Neuronal stem cell (in vitro differentiated cells): ENCODE results near the gene CNTRL.

ENCODE experiments used
- DNase-seq: peaks from one replicate; pipeline ENCODE4 v3.0.0-alpha.2; 2013; ENCODE audit warnings: low spot score
- H2AFZ ChIP-seq: one replicate; pipeline ENCODE4 v1.6.1; 2013; ENCODE audit warnings: mild to moderate bottlenecking, low read length, inconsistent platforms
- H2AK5ac ChIP-seq: 2 replicates; pipeline ENCODE4 v1.6.1; 2013; ENCODE audit warnings: low read depth, mild to moderate bottlenecking, inconsistent platforms, low read length, moderate library complexity, mixed read lengths
- H2BK120ac ChIP-seq: 2 replicates; pipeline ENCODE4 v1.6.1; 2013; ENCODE audit warnings: low read depth, mild to moderate bottlenecking, inconsistent platforms, low read length, moderate library complexity, mixed read lengths
- H2BK12ac ChIP-seq: one replicate; pipeline ENCODE4 v1.6.1; 2013; ENCODE audit warnings: low read length, inconsistent platforms
- H2BK15ac ChIP-seq: 2 replicates; pipeline ENCODE4 v1.6.1; 2013; ENCODE audit warnings: mild to moderate bottlenecking, low read length, inconsistent platforms, mixed read lengths
- H2BK5ac ChIP-seq: one replicate; pipeline ENCODE4 v1.6.1; 2013; ENCODE audit warnings: inconsistent platforms, mild to moderate bottlenecking, low read length, moderate library complexity
- H3K14ac ChIP-seq: one replicate; pipeline ENCODE4 v1.6.1; 2013; ENCODE audit warnings: low read length, inconsistent platforms
- H3K18ac ChIP-seq: 2 replicates; pipeline ENCODE4 v1.6.1; 2013; ENCODE audit warnings: low read length, inconsistent platforms
- H3K23ac ChIP-seq: 2 replicates; pipeline ENCODE4 v1.6.1; 2013; ENCODE audit warnings: low read depth, mild to moderate bottlenecking, mixed read lengths, low read length, inconsistent platforms; ENCODE audit not compliant: poor library complexity
- H3K27ac ChIP-seq: replicated peaks from 3 replicates; pipeline ENCODE4 v1.5.1; 2013; ENCODE audit warnings: low read length, inconsistent platforms
- H3K27me3 ChIP-seq, 3 experiments: 2 replicates each; pipeline ENCODE4 v1.6.1; 2013; ENCODE audit warnings: low read length in 3 of 3, mild to moderate bottlenecking in 2 of 3, inconsistent platforms in 1 of 3, low read depth in 1 of 3, mixed read lengths in 1 of 3, moderate library complexity in 1 of 3; ENCODE audit not compliant: control insufficient read depth in 3 of 3, insufficient read depth in 3 of 3
- H3K36me3 ChIP-seq, 2 donors: replicated peaks in 1 of 2; 2 replicates each; pipeline ENCODE4 v1.6.1; 2013; ENCODE audit warnings: low read length in 2 of 2; ENCODE audit not compliant: control insufficient read depth in 2 of 2, insufficient read depth in 2 of 2
- H3K4ac ChIP-seq: 2 replicates; pipeline ENCODE4 v1.6.1; 2013; ENCODE audit warnings: inconsistent platforms, mild to moderate bottlenecking, low read length, moderate library complexity
- H3K4me1 ChIP-seq, 2 donors: 1 replicate in 1 of 2; 2 replicates in 1 of 2; pipeline ENCODE4 v1.6.1; 2013; ENCODE audit warnings: low read length in 2 of 2, low read depth in 1 of 2; ENCODE audit not compliant: control insufficient read depth in 2 of 2, insufficient read depth in 1 of 2
- H3K4me2 ChIP-seq: one replicate; pipeline ENCODE4 v1.6.1; 2013; ENCODE audit warnings: mild to moderate bottlenecking, low read length, inconsistent platforms; ENCODE audit not compliant: insufficient read depth, poor library complexity, severe bottlenecking
- H3K4me3 ChIP-seq, 2 donors: 2 replicates each; pipeline ENCODE4 v1.5.1; 2013; ENCODE audit warnings: low read length in 2 of 2, mild to moderate bottlenecking in 2 of 2, inconsistent platforms in 1 of 2, moderate library complexity in 1 of 2
- H3K79me1 ChIP-seq: one replicate; pipeline ENCODE4 v1.6.1; 2013; ENCODE audit warnings: low read depth, mild to moderate bottlenecking, inconsistent platforms, low read length, moderate library complexity
- H3K9ac ChIP-seq: one replicate; pipeline ENCODE4 v1.6.1; 2013; ENCODE audit warnings: mild to moderate bottlenecking, low read depth, low read length, inconsistent platforms; ENCODE audit not compliant: poor library complexity
- H3K9me3 ChIP-seq, 2 donors: replicated peaks in 1 of 2; 2 replicates each; pipeline versions ENCODE3 to v1.6.1; 2013; ENCODE audit warnings: low read length in 2 of 2, mild to moderate bottlenecking in 2 of 2, inconsistent platforms in 1 of 2, low read depth in 1 of 2, mixed read lengths in 1 of 2, moderate library complexity in 1 of 2; ENCODE audit not compliant: control insufficient read depth in 2 of 2, insufficient read depth in 1 of 2
- H4K8ac ChIP-seq: one replicate; pipeline ENCODE4 v1.6.1; 2013; ENCODE audit warnings: low read depth, mild to moderate bottlenecking, inconsistent platforms, low read length, moderate library complexity
- H4K91ac ChIP-seq: one replicate; pipeline ENCODE4 v1.6.1; 2013; ENCODE audit warnings: low read length, low read depth, mild to moderate bottlenecking, inconsistent platforms; ENCODE audit not compliant: poor library complexity
- WGBS, 2 donors: extraction: QIAGEN DNeasy Blood & Tissue Kit; methylation state at CpG; one replicate each; pipeline ENCODE4 v1.1.7; 2013; ENCODE audit warnings: missing lambda C conversion rate in 2 of 2, mixed read lengths in 1 of 2; ENCODE audit not compliant: insufficient read length in 2 of 2, insufficient replicate concordance in 1 of 2; ENCODE audit errors: extremely low coverage in 2 of 2; 5-methylcytosine and 5-hydroxymethylcytosine counted together

The CNTRL gene

DNA sequence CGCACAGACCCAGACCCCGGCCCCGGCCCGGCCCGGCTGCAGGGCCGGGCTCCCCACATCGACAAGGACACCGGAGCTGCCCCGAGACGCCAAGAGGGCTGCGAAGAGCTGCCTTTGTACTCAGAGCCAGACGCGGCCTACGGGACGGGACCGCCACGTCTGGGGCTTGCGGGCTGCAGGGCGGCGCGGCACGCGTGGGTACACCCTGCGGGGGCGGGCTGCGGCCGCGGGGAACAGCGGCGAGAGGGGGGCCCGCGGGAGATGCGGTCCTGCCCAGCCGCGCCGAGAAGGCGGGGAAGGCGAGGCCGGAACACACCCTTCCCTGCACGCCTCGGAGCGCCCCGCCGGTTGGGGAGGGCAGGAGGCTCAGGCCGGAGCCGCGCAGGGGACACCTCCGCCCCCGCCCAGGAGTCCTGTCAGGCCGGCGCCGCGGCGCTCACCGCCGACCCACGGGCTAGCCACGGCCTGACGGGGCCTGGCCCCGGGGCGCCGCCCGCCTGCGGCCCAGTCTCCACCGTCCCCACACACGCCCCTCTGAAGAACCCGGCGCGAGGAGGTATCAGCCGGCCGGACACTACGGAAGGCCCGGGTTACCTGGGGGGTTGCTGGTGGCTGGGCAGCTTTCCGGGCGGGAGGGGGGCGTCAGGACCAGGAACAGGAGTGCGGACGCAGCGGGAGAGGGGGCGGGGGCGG is 126.4 kb downstream of the CNTRL start:
- H2AFZ ChIP-seq: peak overlapping the region; percentile 90
- H3K79me1 ChIP-seq: peaks cover 5% of the 10 kb centered on the region
- H3K4ac ChIP-seq: no peak overlapping the region
- H2BK5ac ChIP-seq: peak overlapping the region; percentile 94
- H3K4me1 ChIP-seq: peaks cover 8 to 16% of the 10 kb centered on the region in 2 donors
- peak overlapping the region; percentile 97 for H4K91ac ChIP-seq
- no CpG with 5 or more reads among the region's 81 CpGs for WGBS, 2 donors
- no peaks in the 10 kb centered on the region for H3K9me3 ChIP-seq
- H4K8ac ChIP-seq: no peak overlapping the region
- H3K27ac ChIP-seq: peak overlapping the region; percentile 74
- H2BK120ac ChIP-seq: no peak overlapping the region
- H3K36me3 ChIP-seq: no peaks in the 10 kb centered on the region
- H3K9ac ChIP-seq: peak overlapping the region; percentile 99
- peak overlapping the region; percentile 58 for H2BK12ac ChIP-seq
- H3K23ac ChIP-seq: peak overlapping the region; percentile 61
- no peaks in the 10 kb centered on the region for H3K27me3 ChIP-seq
- H2BK15ac ChIP-seq: no peak overlapping the region
- DNase-seq: peak; percentile 24
- peak overlapping the region; percentile 83 to 100 for H3K4me3 ChIP-seq
- peak overlapping the region; percentile 56 for H3K14ac ChIP-seq
- peak overlapping the region; percentile 60 for H3K4me2 ChIP-seq
- H2AK5ac ChIP-seq: peak overlapping the region; percentile 92
- peak overlapping the region; percentile 98 for H3K18ac ChIP-seq

DNA sequence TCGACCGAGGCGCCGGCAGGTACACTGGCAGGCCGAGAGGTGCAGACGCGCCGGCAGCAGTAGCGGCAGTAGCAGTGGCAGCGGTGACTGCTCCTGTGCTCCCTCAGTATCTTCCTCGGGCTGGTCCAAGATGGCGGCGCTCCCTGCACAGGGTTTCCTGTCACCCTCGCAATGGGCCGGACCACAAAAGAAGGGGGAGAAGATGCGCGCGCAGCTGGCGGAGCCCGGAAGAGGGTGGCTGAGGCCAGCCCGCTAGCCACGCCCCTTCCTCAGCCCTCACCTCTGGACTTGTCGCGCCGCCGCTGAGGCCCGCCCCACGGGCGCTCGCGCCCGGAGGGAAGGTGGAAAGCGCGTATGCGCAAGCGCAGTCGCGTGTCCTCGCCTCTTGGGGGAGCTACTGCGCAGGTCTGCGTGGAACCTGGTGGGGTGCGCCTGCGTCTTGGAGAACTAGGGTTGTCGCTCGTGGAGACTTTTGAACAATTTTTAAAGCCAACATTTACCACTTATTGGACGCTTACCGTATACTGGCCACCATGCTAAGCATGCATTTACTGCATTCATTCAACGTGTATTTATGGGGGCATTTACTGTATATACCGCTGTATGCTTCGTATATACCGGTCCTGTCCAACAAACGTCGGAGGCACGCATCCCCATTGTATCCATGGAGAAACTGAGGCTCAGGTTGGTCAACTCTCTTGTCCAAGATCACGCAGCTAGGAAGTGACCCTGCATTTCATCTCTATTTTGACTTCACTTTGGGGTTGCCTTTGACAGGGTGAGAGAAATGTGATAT is 127.2 kb downstream of the CNTRL start, which contains the start of gene RAB14:
RAB14 (minus strand) TSS at position 132 of the 796 bp plus-strand sequence. CDS start 8,457 bp downstream, outside the sequence.
- H3K79me1 ChIP-seq: peaks cover 5% of the 10 kb centered on the region

DNA sequence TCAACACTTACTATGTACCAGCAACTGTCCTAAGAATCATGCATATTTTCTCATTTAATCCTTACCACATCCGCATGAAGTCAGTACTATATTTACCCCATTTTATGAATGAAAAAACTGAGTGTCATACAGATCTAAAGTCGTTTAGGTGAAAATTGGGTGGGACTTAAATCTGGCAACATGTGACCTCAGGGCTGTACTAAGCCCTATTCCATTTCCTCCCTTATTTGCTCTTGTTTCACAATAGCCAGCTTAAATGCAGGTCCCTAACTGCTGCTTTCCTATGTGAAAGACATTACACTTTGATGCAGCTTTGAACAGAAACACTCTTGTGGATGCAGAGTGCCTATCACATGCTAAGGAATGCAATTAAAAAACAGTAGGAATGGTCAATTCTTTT is 129.4 kb downstream of the CNTRL start:
- Histone ChIP-seq H2BK15ac (no peak overlapping the region), H2BK5ac (no peak overlapping the region), H3K14ac (no peak overlapping the region), H3K4me3 (no peak overlapping the region), H4K8ac (no peak overlapping the region), H2BK12ac (no peak overlapping the region), H3K4me1 (peaks cover 8 to 17% of the 10 kb centered on the region in 2 donors), H3K23ac (no peak overlapping the region), H2AK5ac (no peak overlapping the region), H3K4ac (no peak overlapping the region), H3K27ac (no peak overlapping the region), H2AFZ (no peak overlapping the region), H3K27me3 (no peaks in the 10 kb centered on the region), H3K9ac (no peak overlapping the region), H3K79me1 (peaks cover 5% of the 10 kb centered on the region), H4K91ac (no peak overlapping the region), H3K18ac (no peak overlapping the region), H3K9me3 (no peaks in the 10 kb centered on the region), H3K4me2 (no peak overlapping the region), H3K36me3 (no peaks in the 10 kb centered on the region), H2BK120ac (no peak overlapping the region)
- no peak for DNase-seq
- WGBS, 2 donors: no CpG with 5 or more reads among the region's 2 CpGs

More for the DNA sequence above, 127.2 kb downstream of the CNTRL start, which contains the start of gene RAB14:
- Histone ChIP-seq H2BK120ac (no peak within 1 kb of the TSS), H3K36me3 (no peaks in the 10 kb centered on the region), H2BK15ac (no peak within 1 kb of the TSS), H3K18ac (peak within 1 kb of the TSS; percentile 98), H4K91ac (peak within 1 kb of the TSS; percentile 97), H3K14ac (peak within 1 kb of the TSS; percentile 56), H3K4me2 (peak within 1 kb of the TSS; percentile 63), H2BK5ac (peak within 1 kb of the TSS; percentile 94), H2AK5ac (peak within 1 kb of the TSS; percentile 92), H3K4me1 (peaks cover 8 to 17% of the 10 kb centered on the region in 2 donors), H2AFZ (peak within 1 kb of the TSS; percentile 90), H3K4me3 (peak within 1 kb of the TSS; percentile 83 to 100), H4K8ac (no peak within 1 kb of the TSS), H3K9me3 (no peaks in the 10 kb centered on the region), H3K27ac (peak within 1 kb of the TSS; percentile 74), H3K9ac (peak within 1 kb of the TSS; percentile 99), H3K4ac (no peak within 1 kb of the TSS), H2BK12ac (peak within 1 kb of the TSS; percentile 58), H3K23ac (peak within 1 kb of the TSS; percentile 61), H3K27me3 (no peaks in the 10 kb centered on the region)
- peak; percentile 96 for DNase-seq
- WGBS, 2 donors: no CpG with 5 or more reads among the region's 55 CpGs

DNA sequence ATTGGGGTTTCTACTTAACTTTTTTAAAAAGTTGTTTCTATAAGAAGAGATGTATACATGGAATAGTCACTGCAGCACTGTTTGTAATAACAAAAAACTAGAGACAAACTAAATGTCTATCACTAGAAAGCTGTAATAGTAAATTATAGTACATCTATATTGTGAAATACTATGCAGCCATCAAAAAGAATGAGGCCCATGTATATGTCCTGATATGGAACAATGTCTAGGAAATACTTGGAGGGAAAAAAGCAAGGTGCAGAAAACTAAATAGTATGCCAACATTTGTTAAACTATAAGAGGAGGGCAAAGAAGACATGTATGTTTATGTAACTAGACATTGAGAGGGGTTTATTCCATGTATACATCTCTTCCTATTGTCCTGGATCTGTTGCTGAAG is 129.9 kb downstream of the CNTRL start:
- no peak overlapping the region for H2BK12ac ChIP-seq
- H3K27me3 ChIP-seq: no peaks in the 10 kb centered on the region
- no peak overlapping the region for H3K23ac ChIP-seq
- no peak overlapping the region for H2BK120ac ChIP-seq
- no peaks in the 10 kb centered on the region for H3K9me3 ChIP-seq
- no peak overlapping the region for H4K91ac ChIP-seq
- no peak overlapping the region for H3K27ac ChIP-seq
- no peak overlapping the region for H3K9ac ChIP-seq
- no peak overlapping the region for H3K18ac ChIP-seq
- H3K14ac ChIP-seq: no peak overlapping the region
- H3K4me1 ChIP-seq: peaks cover 8 to 16% of the 10 kb centered on the region in 2 donors
- H2BK5ac ChIP-seq: no peak overlapping the region
- H2AFZ ChIP-seq: no peak overlapping the region
- no peak for DNase-seq
- no peak overlapping the region for H3K4ac ChIP-seq
- H2BK15ac ChIP-seq: no peak overlapping the region
- H3K4me2 ChIP-seq: no peak overlapping the region
- H3K4me3 ChIP-seq: no peak overlapping the region
- H2AK5ac ChIP-seq: no peak overlapping the region
- H3K79me1 ChIP-seq: peaks cover 5% of the 10 kb centered on the region
- no peaks in the 10 kb centered on the region for H3K36me3 ChIP-seq
- H4K8ac ChIP-seq: no peak overlapping the region
